OCI-LY7 (cell line): ENCODE results near the gene FAM135A.

Experiments
- EZH2phosphoT487 ChIP-seq: fragments of 200-600 bp; sonication (generic); IDR thresholded peaks from 2 replicates; pipeline ENCODE4 v1.6.1; 2018; ENCODE audit warnings: low read depth, borderline replicate concordance, mild to moderate bottlenecking, mixed run types, antibody characterized with exemption, low read length, moderate library complexity, mixed read lengths
- TF ChIP-seq, protein P1 (sequence below): fragments of 200-600 bp; sonication (generic); conservative IDR thresholded peaks from 2 replicates; pipeline ENCODE4 v1.5.1; 2014; ENCODE audit warnings: mild to moderate bottlenecking, antibody characterized with exemption, low read length, moderate library complexity, mixed read lengths

- TF ChIP-seq, protein P1, sequence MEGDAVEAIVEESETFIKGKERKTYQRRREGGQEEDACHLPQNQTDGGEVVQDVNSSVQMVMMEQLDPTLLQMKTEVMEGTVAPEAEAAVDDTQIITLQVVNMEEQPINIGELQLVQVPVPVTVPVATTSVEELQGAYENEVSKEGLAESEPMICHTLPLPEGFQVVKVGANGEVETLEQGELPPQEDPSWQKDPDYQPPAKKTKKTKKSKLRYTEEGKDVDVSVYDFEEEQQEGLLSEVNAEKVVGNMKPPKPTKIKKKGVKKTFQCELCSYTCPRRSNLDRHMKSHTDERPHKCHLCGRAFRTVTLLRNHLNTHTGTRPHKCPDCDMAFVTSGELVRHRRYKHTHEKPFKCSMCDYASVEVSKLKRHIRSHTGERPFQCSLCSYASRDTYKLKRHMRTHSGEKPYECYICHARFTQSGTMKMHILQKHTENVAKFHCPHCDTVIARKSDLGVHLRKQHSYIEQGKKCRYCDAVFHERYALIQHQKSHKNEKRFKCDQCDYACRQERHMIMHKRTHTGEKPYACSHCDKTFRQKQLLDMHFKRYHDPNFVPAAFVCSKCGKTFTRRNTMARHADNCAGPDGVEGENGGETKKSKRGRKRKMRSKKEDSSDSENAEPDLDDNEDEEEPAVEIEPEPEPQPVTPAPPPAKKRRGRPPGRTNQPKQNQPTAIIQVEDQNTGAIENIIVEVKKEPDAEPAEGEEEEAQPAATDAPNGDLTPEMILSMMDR, result no peak
- no peak for TF ChIP-seq EZH2phosphoT487
Observed at GRCh38 chr6:70531133-70531532, 117.8 kb downstream of the FAM135A start.
